Neuronal stem cell (in vitro differentiated cells): Measurements from ENCODE around the gene RNF103.
A peak's percentile ranks its signal among the peaks of the same experiment; 100 is the strongest.
"Not testable (repeated sequence)": the region's sequence is repeated elsewhere in the genome, so short reads cannot be mapped to it uniquely, and the experiment has no call there.

ENCODE experiments used
- DNase-seq: peaks from one replicate; pipeline ENCODE4 v3.0.0-alpha.2; 2013; ENCODE audit warnings: low spot score
- H2AFZ ChIP-seq: one replicate; pipeline ENCODE4 v1.6.1; 2013; ENCODE audit warnings: mild to moderate bottlenecking, low read length, inconsistent platforms
- H2AK5ac ChIP-seq: 2 replicates; pipeline ENCODE4 v1.6.1; 2013; ENCODE audit warnings: low read depth, mild to moderate bottlenecking, inconsistent platforms, low read length, moderate library complexity, mixed read lengths
- H2BK120ac ChIP-seq: 2 replicates; pipeline ENCODE4 v1.6.1; 2013; ENCODE audit warnings: low read depth, mild to moderate bottlenecking, inconsistent platforms, low read length, moderate library complexity, mixed read lengths
- H2BK12ac ChIP-seq: one replicate; pipeline ENCODE4 v1.6.1; 2013; ENCODE audit warnings: low read length, inconsistent platforms
- H2BK15ac ChIP-seq: 2 replicates; pipeline ENCODE4 v1.6.1; 2013; ENCODE audit warnings: mild to moderate bottlenecking, low read length, inconsistent platforms, mixed read lengths
- H2BK5ac ChIP-seq: one replicate; pipeline ENCODE4 v1.6.1; 2013; ENCODE audit warnings: inconsistent platforms, mild to moderate bottlenecking, low read length, moderate library complexity
- H3K14ac ChIP-seq: one replicate; pipeline ENCODE4 v1.6.1; 2013; ENCODE audit warnings: low read length, inconsistent platforms
- H3K18ac ChIP-seq: 2 replicates; pipeline ENCODE4 v1.6.1; 2013; ENCODE audit warnings: low read length, inconsistent platforms
- H3K23ac ChIP-seq: 2 replicates; pipeline ENCODE4 v1.6.1; 2013; ENCODE audit warnings: low read depth, mild to moderate bottlenecking, mixed read lengths, low read length, inconsistent platforms; ENCODE audit not compliant: poor library complexity
- H3K27ac ChIP-seq: replicated peaks from 3 replicates; pipeline ENCODE4 v1.5.1; 2013; ENCODE audit warnings: low read length, inconsistent platforms
- H3K27me3 ChIP-seq, 3 experiments: 2 replicates each; pipeline ENCODE4 v1.6.1; 2013; ENCODE audit warnings: low read length in 3 of 3, mild to moderate bottlenecking in 2 of 3, inconsistent platforms in 1 of 3, low read depth in 1 of 3, mixed read lengths in 1 of 3, moderate library complexity in 1 of 3; ENCODE audit not compliant: control insufficient read depth in 3 of 3, insufficient read depth in 3 of 3
- H3K36me3 ChIP-seq, 2 donors: replicated peaks in 1 of 2; 2 replicates each; pipeline ENCODE4 v1.6.1; 2013; ENCODE audit warnings: low read length in 2 of 2; ENCODE audit not compliant: control insufficient read depth in 2 of 2, insufficient read depth in 2 of 2
- H3K4ac ChIP-seq: 2 replicates; pipeline ENCODE4 v1.6.1; 2013; ENCODE audit warnings: inconsistent platforms, mild to moderate bottlenecking, low read length, moderate library complexity
- H3K4me1 ChIP-seq, 2 donors: 1 replicate in 1 of 2; 2 replicates in 1 of 2; pipeline ENCODE4 v1.6.1; 2013; ENCODE audit warnings: low read length in 2 of 2, low read depth in 1 of 2; ENCODE audit not compliant: control insufficient read depth in 2 of 2, insufficient read depth in 1 of 2
- H3K4me2 ChIP-seq: one replicate; pipeline ENCODE4 v1.6.1; 2013; ENCODE audit warnings: mild to moderate bottlenecking, low read length, inconsistent platforms; ENCODE audit not compliant: insufficient read depth, poor library complexity, severe bottlenecking
- H3K4me3 ChIP-seq, 2 donors: 2 replicates each; pipeline ENCODE4 v1.5.1; 2013; ENCODE audit warnings: low read length in 2 of 2, mild to moderate bottlenecking in 2 of 2, inconsistent platforms in 1 of 2, moderate library complexity in 1 of 2
- H3K79me1 ChIP-seq: one replicate; pipeline ENCODE4 v1.6.1; 2013; ENCODE audit warnings: low read depth, mild to moderate bottlenecking, inconsistent platforms, low read length, moderate library complexity
- H3K9ac ChIP-seq: one replicate; pipeline ENCODE4 v1.6.1; 2013; ENCODE audit warnings: mild to moderate bottlenecking, low read depth, low read length, inconsistent platforms; ENCODE audit not compliant: poor library complexity
- H3K9me3 ChIP-seq, 2 donors: replicated peaks in 1 of 2; 2 replicates each; pipeline versions ENCODE3 to v1.6.1; 2013; ENCODE audit warnings: low read length in 2 of 2, mild to moderate bottlenecking in 2 of 2, inconsistent platforms in 1 of 2, low read depth in 1 of 2, mixed read lengths in 1 of 2, moderate library complexity in 1 of 2; ENCODE audit not compliant: control insufficient read depth in 2 of 2, insufficient read depth in 1 of 2
- H4K8ac ChIP-seq: one replicate; pipeline ENCODE4 v1.6.1; 2013; ENCODE audit warnings: low read depth, mild to moderate bottlenecking, inconsistent platforms, low read length, moderate library complexity
- H4K91ac ChIP-seq: one replicate; pipeline ENCODE4 v1.6.1; 2013; ENCODE audit warnings: low read length, low read depth, mild to moderate bottlenecking, inconsistent platforms; ENCODE audit not compliant: poor library complexity
- WGBS, 2 donors: extraction: QIAGEN DNeasy Blood & Tissue Kit; methylation state at CpG; one replicate each; pipeline ENCODE4 v1.1.7; 2013; ENCODE audit warnings: missing lambda C conversion rate in 2 of 2, mixed read lengths in 1 of 2; ENCODE audit not compliant: insufficient read length in 2 of 2, insufficient replicate concordance in 1 of 2; ENCODE audit errors: extremely low coverage in 2 of 2; 5-methylcytosine and 5-hydroxymethylcytosine counted together

RNF103 gene

GRCh38 chr2:86671337-86671981 lies 47.8 kb upstream of the RNF103 start:
- H2BK12ac ChIP-seq = no peak overlapping the region
- H3K4me3 ChIP-seq = no peak overlapping the region
- no peak overlapping the region for H4K8ac ChIP-seq
- H3K18ac ChIP-seq = no peak overlapping the region
- H3K9ac ChIP-seq = peak overlapping the region; percentile 16
- 100% methylated on average over 1 of the region's 5 CpGs; no CpG with 5 or more reads in 1 of the 2 donors for WGBS, 2 donors
- no peak overlapping the region for H2AFZ ChIP-seq
- H3K4ac ChIP-seq = no peak overlapping the region
- H3K4me1 ChIP-seq = no peaks in the 10 kb centered on the region
- H3K14ac ChIP-seq = no peak overlapping the region
- no peak overlapping the region for H3K27ac ChIP-seq
- H3K9me3 ChIP-seq = no peaks in the 10 kb centered on the region
- no peak overlapping the region for H2BK120ac ChIP-seq
- H3K36me3 ChIP-seq = no peaks in the 10 kb centered on the region
- H4K91ac ChIP-seq = no peak overlapping the region
- no peak overlapping the region for H3K23ac ChIP-seq
- no peak overlapping the region for H2BK5ac ChIP-seq
- no peak overlapping the region for H2BK15ac ChIP-seq
- no peak for DNase-seq
- no peak overlapping the region for H2AK5ac ChIP-seq
- no peaks in the 10 kb centered on the region for H3K27me3 ChIP-seq
- no peak overlapping the region for H3K4me2 ChIP-seq
- no peaks in the 10 kb centered on the region for H3K79me1 ChIP-seq

GRCh38 chr2:86669323-86669722 lies 45.7 kb upstream of the RNF103 start:
- not testable (repeated sequence) for H3K27me3 ChIP-seq, DNase-seq, H4K8ac ChIP-seq, H3K9ac ChIP-seq, H3K23ac ChIP-seq, H3K36me3 ChIP-seq, H3K4ac ChIP-seq, H2BK120ac ChIP-seq, H2BK5ac ChIP-seq, H3K9me3 ChIP-seq, H2BK15ac ChIP-seq, H4K91ac ChIP-seq, H3K14ac ChIP-seq, H2AK5ac ChIP-seq, H3K27ac ChIP-seq, H2BK12ac ChIP-seq, H3K4me3 ChIP-seq, H3K79me1 ChIP-seq, H3K18ac ChIP-seq, H2AFZ ChIP-seq, H3K4me1 ChIP-seq, H3K4me2 ChIP-seq
- no CpG with 5 or more reads among the region's 5 CpGs for WGBS, 2 donors

GRCh38 chr2:86661333-86661732 lies 37.7 kb upstream of the RNF103 start:
- Histone ChIP-seq H4K91ac (no peak overlapping the region), H2AFZ (no peak overlapping the region), H3K36me3 (no peaks in the 10 kb centered on the region), H3K23ac (no peak overlapping the region), H3K79me1 (no peaks in the 10 kb centered on the region), H3K4me1 (no peaks in the 10 kb centered on the region), H3K14ac (no peak overlapping the region), H3K18ac (no peak overlapping the region), H2BK15ac (no peak overlapping the region), H3K27ac (no peak overlapping the region), H2BK12ac (no peak overlapping the region), H2BK120ac (no peak overlapping the region), H3K27me3 (no peaks in the 10 kb centered on the region), H3K4ac (no peak overlapping the region), H3K9me3 (peaks cover 8 to 17% of the 10 kb centered on the region in 2 donors), H2AK5ac (no peak overlapping the region), H3K4me3 (no peak overlapping the region), H3K4me2 (no peak overlapping the region), H3K9ac (no peak overlapping the region), H4K8ac (no peak overlapping the region), H2BK5ac (no peak overlapping the region)
- no CpG with 5 or more reads among the region's 3 CpGs for whole genome bisulfite sequencing, 2 donors
- DNase-seq = no peak

GRCh38 chr2:86650188-86650587 lies 26.5 kb upstream of the RNF103 start:
- no peak overlapping the region for H3K27ac ChIP-seq
- H3K36me3 ChIP-seq = no peaks in the 10 kb centered on the region
- no peak overlapping the region for H3K14ac ChIP-seq
- H3K4me2 ChIP-seq = no peak overlapping the region
- no peak overlapping the region for H3K18ac ChIP-seq
- no peak overlapping the region for H4K91ac ChIP-seq
- no peak overlapping the region for H2BK15ac ChIP-seq
- no peaks in the 10 kb centered on the region for H3K9me3 ChIP-seq
- no peaks in the 10 kb centered on the region for H3K4me1 ChIP-seq
- H3K4me3 ChIP-seq = no peak overlapping the region
- H2BK12ac ChIP-seq = no peak overlapping the region
- H2AFZ ChIP-seq = no peak overlapping the region
- DNase-seq = no peak
- no peak overlapping the region for H3K4ac ChIP-seq
- H3K27me3 ChIP-seq = no peaks in the 10 kb centered on the region
- no peak overlapping the region for H3K9ac ChIP-seq
- no peak overlapping the region for H3K23ac ChIP-seq
- no peak overlapping the region for H2BK5ac ChIP-seq
- no peak overlapping the region for H2BK120ac ChIP-seq
- no peaks in the 10 kb centered on the region for H3K79me1 ChIP-seq
- H4K8ac ChIP-seq = no peak overlapping the region
- H2AK5ac ChIP-seq = no peak overlapping the region
